GM23338 (cell line): ENCODE data around the gene SCNN1B. TPM values are rescaled to one million over a fixed set of nuclear protein-coding genes. Genes with fewer than 3 reads are reported as not detected.
A peak's percentile ranks its signal among the peaks of the same experiment; 100 is the strongest.

ENCODE experiments used
- ATAC-seq: fragments of 200-7000 bp; cut with Tn5 transposase; 3 replicates; pipeline ENCODE4 v1.9.1; 2020
- DNase-seq: peaks from one replicate; pipeline ENCODE4 v3.0.0-alpha.2; 2015; ENCODE audit warnings: low spot score
- H2AFZ ChIP-seq: fragments of 200-600 bp; sonication (generic); 2 replicates; pipeline ENCODE4 v1.8.0; 2016; ENCODE audit warnings: antibody characterized with exemption, mild to moderate bottlenecking, moderate library complexity
- H3F3A ChIP-seq: fragments of 200-600 bp; sonication (generic); replicated peaks from 2 replicates; pipeline ENCODE4 v1.8.0; 2017; ENCODE audit warnings: antibody characterized with exemption, mixed run types, low read depth
- H3K27ac ChIP-seq: fragments of 200-600 bp; sonication (generic); 2 replicates; pipeline ENCODE4 v1.6.1; 2016; ENCODE audit warnings: low read depth
- H3K27me3 ChIP-seq: fragments of 200-600 bp; sonication (generic); 2 replicates; pipeline ENCODE4 v1.8.0; 2016; ENCODE audit warnings: mild to moderate bottlenecking, mixed run types, moderate library complexity; ENCODE audit not compliant: insufficient read depth
- H3K36me3 ChIP-seq: fragments of 200-600 bp; sonication (generic); 2 replicates; pipeline ENCODE4 v1.8.0; 2016; ENCODE audit warnings: mild to moderate bottlenecking; ENCODE audit not compliant: insufficient read depth
- H3K4me1 ChIP-seq: fragments of 200-600 bp; sonication (generic); 2 replicates; pipeline ENCODE4 v1.8.0; 2016; ENCODE audit warnings: mild to moderate bottlenecking, moderate library complexity; ENCODE audit not compliant: insufficient read depth
- H3K4me2 ChIP-seq: fragments of 200-600 bp; sonication (generic); 2 replicates; pipeline ENCODE4 v1.7.1; 2017; ENCODE audit warnings: mixed run types
- H3K4me3 ChIP-seq: fragments of 200-600 bp; sonication (generic); 2 replicates; pipeline ENCODE4 v1.6.1; 2016; ENCODE audit warnings: mixed run types
- H3K79me2 ChIP-seq: fragments of 200-600 bp; sonication (generic); replicated peaks from 2 replicates; pipeline ENCODE4 v1.8.0; 2017; ENCODE audit warnings: mild to moderate bottlenecking; ENCODE audit not compliant: insufficient read depth
- H3K9me2 ChIP-seq: fragments of 200-600 bp; sonication (generic); 2 replicates; pipeline ENCODE4 v1.8.0; 2017; ENCODE audit not compliant: insufficient read depth
- H4K20me1 ChIP-seq: fragments of 200-600 bp; sonication (generic); replicated peaks from 2 replicates; pipeline ENCODE4 v1.8.0; 2017; ENCODE audit warnings: mild to moderate bottlenecking; ENCODE audit not compliant: insufficient read depth
- H3K27ac Mint-ChIP-seq: 2 replicates; pipeline ENCODE4 v1.8.0; 2020; ENCODE audit warnings: inconsistent platforms, mild to moderate bottlenecking, moderate library complexity, mixed read lengths
- H3K27me3 Mint-ChIP-seq: 3 replicates; pipeline ENCODE4 v1.8.0; 2022; ENCODE audit warnings: low read depth, mild to moderate bottlenecking, moderate library complexity, mixed read lengths, inconsistent platforms; ENCODE audit not compliant: insufficient read depth, poor library complexity
- H3K36me3 Mint-ChIP-seq: 3 replicates; pipeline ENCODE4 v1.8.0; 2021; ENCODE audit warnings: low read depth, mild to moderate bottlenecking, inconsistent platforms, moderate library complexity, mixed read lengths
- H3K4me1 Mint-ChIP-seq: 3 replicates; pipeline ENCODE4 v1.8.0; 2020; ENCODE audit warnings: mild to moderate bottlenecking, inconsistent platforms, mixed read lengths
- H3K4me3 Mint-ChIP-seq: 3 replicates; pipeline ENCODE4 v1.8.0; 2021; ENCODE audit warnings: moderate library complexity, mild to moderate bottlenecking, inconsistent platforms, mixed read lengths
- H3K9me3 Mint-ChIP-seq: 3 replicates; pipeline ENCODE4 v1.8.0; 2020; ENCODE audit warnings: moderate library complexity, mild to moderate bottlenecking, inconsistent platforms, mixed read lengths
- CREB1 ChIP-seq: fragments of 250-450 bp; sonication (Bioruptor Pico); IDR thresholded peaks from 2 replicates; pipeline ENCODE4 v1.5.0; 2020; ENCODE audit warnings: low read depth, mild to moderate bottlenecking, moderate library complexity
- CTCF ChIP-seq, 2 experiments: fragments of 200-600 bp in 1 of 2; sonication (generic) in 1 of 2; conservative IDR thresholded peaks; 2 replicates each; pipeline versions ENCODE4 v1.5.1 to v1.6.1; 2016 to 2017; ENCODE audit warnings: antibody characterized with exemption in 2 of 2, low read depth in 2 of 2, mild to moderate bottlenecking in 2 of 2, moderate library complexity in 1 of 2
- EZH2 ChIP-seq: fragments of 200-600 bp; sonication (generic); IDR thresholded peaks from one replicate; pipeline ENCODE4 v1.8.0; 2017; ENCODE audit warnings: antibody characterized with exemption, mild to moderate bottlenecking, low read depth; ENCODE audit not compliant: unreplicated experiment
- EZH2phosphoT487 ChIP-seq: fragments of 200-600 bp; sonication (generic); IDR thresholded peaks from one replicate; pipeline ENCODE4 v1.8.1; 2018; ENCODE audit warnings: antibody characterized with exemption; ENCODE audit not compliant: unreplicated experiment
- JUNB ChIP-seq: IDR thresholded peaks from one replicate; pipeline ENCODE4 v1.6.1; 2016; ENCODE audit warnings: antibody characterized with exemption; ENCODE audit not compliant: unreplicated experiment
- NANOG ChIP-seq: IDR thresholded peaks from 2 replicates; pipeline ENCODE4 v1.6.1; 2016; ENCODE audit warnings: antibody characterized with exemption, borderline replicate concordance
- POLR2AphosphoS5 ChIP-seq: IDR thresholded peaks from 2 replicates; pipeline ENCODE4 v1.6.1; 2016; ENCODE audit warnings: antibody characterized with exemption, low read depth
- REST ChIP-seq: IDR thresholded peaks from one replicate; pipeline ENCODE4 v1.6.1; 2018; ENCODE audit warnings: antibody characterized with exemption; ENCODE audit not compliant: unreplicated experiment
- STAT1 ChIP-seq: IDR thresholded peaks from one replicate; pipeline ENCODE4 v1.6.1; 2016; ENCODE audit warnings: antibody characterized with exemption; ENCODE audit not compliant: unreplicated experiment
- ZNF114 ChIP-seq: fragments of 250-450 bp; sonication (Bioruptor Pico); IDR thresholded peaks from 2 replicates; pipeline ENCODE4 v1.5.0; 2020; ENCODE audit warnings: mild to moderate bottlenecking, moderate library complexity
- ZNF331 ChIP-seq: fragments of 250-450 bp; sonication (Bioruptor Pico); IDR thresholded peaks from 2 replicates; pipeline ENCODE4 v1.5.0; 2020; ENCODE audit warnings: low read depth, mild to moderate bottlenecking, moderate library complexity
- polyA plus RNA-seq: library from polyadenylated mRNA; unstranded; fragments of >200 nt; fragmentation: Nextera tagmentation; extraction: Ambion mirVana; gene quantifications from 2 replicates; pipeline ENCODE4 v1.2.1, GENCODE V29; 2016
- total RNA-seq: library from RNA; depleted of rRNA; stranded (reverse); fragments of >200 nt; shearing (Covaris generic); gene quantifications from 2 replicates; pipeline ENCODE4 v1.2.3, GENCODE V29; 2014
- TF ChIP-seq, protein P1 (sequence below): fragments of 250-450 bp; sonication (Bioruptor Pico); IDR thresholded peaks from 2 replicates; pipeline ENCODE4 v1.5.0; 2020; ENCODE audit warnings: mild to moderate bottlenecking, moderate library complexity
- TF ChIP-seq, protein P2 (sequence below): IDR thresholded peaks from 2 replicates; pipeline ENCODE4 v1.6.1; 2016; ENCODE audit warnings: antibody characterized with exemption

Gene SCNN1B
- total and polyA plus RNA-seq, 2 experiments from 2014 or later = 0.78 to 1.1 TPM

GRCh38 chr16:23374721-23375510 is 72.8 kb downstream of the SCNN1B start:
- no peak overlapping the region for H3K4me3 ChIP-seq
- no peaks in the 10 kb centered on the region for H3K9me2 ChIP-seq
- H3K79me2 ChIP-seq = no peaks in the 10 kb centered on the region
- no peak overlapping the region for H3K4me2 ChIP-seq
- Mint-ChIP-seq H3K27me3 (peaks cover 8% of the 10 kb centered on the region), H3K4me1 (no peaks in the 10 kb centered on the region; the same call in 2 of the 3 replicates), H3K36me3 (no peaks in the 10 kb centered on the region; the same call in 2 of the 3 replicates), H3K9me3 (no peaks in the 10 kb centered on the region), H3K27ac (no peak overlapping the region), H3K4me3 (no peak overlapping the region)
- no peak overlapping the region for H3K27ac ChIP-seq
- H3K36me3 ChIP-seq = no peaks in the 10 kb centered on the region
- ATAC-seq (peak; percentile 47), DNase-seq (no peak)
- no peaks in the 10 kb centered on the region for H4K20me1 ChIP-seq
- H3K4me1 ChIP-seq = no peaks in the 10 kb centered on the region
- TF ChIP-seq POLR2AphosphoS5 = no peak
- TF ChIP-seq CREB1 = no peak
- TF ChIP-seq JUNB = no peak
- TF ChIP-seq, protein P1, sequence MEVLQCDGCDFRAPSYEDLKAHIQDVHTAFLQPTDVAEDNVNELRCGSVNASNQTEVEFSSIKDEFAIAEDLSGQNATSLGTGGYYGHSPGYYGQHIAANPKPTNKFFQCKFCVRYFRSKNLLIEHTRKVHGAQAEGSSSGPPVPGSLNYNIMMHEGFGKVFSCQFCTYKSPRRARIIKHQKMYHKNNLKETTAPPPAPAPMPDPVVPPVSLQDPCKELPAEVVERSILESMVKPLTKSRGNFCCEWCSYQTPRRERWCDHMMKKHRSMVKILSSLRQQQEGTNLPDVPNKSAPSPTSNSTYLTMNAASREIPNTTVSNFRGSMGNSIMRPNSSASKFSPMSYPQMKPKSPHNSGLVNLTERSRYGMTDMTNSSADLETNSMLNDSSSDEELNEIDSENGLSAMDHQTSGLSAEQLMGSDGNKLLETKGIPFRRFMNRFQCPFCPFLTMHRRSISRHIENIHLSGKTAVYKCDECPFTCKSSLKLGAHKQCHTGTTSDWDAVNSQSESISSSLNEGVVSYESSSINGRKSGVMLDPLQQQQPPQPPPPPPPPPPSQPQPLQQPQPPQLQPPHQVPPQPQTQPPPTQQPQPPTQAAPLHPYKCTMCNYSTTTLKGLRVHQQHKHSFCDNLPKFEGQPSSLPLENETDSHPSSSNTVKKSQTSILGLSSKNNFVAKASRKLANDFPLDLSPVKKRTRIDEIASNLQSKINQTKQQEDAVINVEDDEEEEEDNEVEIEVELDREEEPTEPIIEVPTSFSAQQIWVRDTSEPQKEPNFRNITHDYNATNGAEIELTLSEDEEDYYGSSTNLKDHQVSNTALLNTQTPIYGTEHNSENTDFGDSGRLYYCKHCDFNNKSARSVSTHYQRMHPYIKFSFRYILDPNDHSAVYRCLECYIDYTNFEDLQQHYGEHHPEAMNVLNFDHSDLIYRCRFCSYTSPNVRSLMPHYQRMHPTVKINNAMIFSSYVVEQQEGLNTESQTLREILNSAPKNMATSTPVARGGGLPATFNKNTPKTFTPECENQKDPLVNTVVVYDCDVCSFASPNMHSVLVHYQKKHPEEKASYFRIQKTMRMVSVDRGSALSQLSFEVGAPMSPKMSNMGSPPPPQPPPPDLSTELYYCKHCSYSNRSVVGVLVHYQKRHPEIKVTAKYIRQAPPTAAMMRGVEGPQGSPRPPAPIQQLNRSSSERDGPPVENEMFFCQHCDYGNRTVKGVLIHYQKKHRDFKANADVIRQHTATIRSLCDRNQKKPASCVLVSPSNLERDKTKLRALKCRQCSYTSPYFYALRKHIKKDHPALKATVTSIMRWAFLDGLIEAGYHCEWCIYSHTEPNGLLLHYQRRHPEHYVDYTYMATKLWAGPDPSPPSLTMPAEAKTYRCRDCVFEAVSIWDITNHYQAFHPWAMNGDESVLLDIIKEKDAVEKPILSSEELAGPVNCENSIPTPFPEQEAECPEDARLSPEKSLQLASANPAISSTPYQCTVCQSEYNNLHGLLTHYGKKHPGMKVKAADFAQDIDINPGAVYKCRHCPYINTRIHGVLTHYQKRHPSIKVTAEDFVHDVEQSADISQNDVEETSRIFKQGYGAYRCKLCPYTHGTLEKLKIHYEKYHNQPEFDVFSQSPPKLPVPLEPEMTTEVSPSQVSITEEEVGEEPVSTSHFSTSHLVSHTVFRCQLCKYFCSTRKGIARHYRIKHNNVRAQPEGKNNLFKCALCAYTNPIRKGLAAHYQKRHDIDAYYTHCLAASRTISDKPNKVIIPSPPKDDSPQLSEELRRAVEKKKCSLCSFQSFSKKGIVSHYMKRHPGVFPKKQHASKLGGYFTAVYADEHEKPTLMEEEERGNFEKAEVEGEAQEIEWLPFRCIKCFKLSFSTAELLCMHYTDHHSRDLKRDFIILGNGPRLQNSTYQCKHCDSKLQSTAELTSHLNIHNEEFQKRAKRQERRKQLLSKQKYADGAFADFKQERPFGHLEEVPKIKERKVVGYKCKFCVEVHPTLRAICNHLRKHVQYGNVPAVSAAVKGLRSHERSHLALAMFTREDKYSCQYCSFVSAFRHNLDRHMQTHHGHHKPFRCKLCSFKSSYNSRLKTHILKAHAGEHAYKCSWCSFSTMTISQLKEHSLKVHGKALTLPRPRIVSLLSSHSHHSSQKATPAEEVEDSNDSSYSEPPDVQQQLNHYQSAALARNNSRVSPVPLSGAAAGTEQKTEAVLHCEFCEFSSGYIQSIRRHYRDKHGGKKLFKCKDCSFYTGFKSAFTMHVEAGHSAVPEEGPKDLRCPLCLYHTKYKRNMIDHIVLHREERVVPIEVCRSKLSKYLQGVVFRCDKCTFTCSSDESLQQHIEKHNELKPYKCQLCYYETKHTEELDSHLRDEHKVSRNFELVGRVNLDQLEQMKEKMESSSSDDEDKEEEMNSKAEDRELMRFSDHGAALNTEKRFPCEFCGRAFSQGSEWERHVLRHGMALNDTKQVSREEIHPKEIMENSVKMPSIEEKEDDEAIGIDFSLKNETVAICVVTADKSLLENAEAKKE (CRISPR knock-in tag) = no peak
- TF ChIP-seq EZH2phosphoT487 = no peak
- no peak for TF ChIP-seq EZH2
- TF ChIP-seq REST = no peak
- TF ChIP-seq ZNF331 (CRISPR knock-in tag) = no peak
- TF ChIP-seq ZNF114 (CRISPR knock-in tag) = no peak
- no peak for TF ChIP-seq STAT1
- TF ChIP-seq, protein P2, sequence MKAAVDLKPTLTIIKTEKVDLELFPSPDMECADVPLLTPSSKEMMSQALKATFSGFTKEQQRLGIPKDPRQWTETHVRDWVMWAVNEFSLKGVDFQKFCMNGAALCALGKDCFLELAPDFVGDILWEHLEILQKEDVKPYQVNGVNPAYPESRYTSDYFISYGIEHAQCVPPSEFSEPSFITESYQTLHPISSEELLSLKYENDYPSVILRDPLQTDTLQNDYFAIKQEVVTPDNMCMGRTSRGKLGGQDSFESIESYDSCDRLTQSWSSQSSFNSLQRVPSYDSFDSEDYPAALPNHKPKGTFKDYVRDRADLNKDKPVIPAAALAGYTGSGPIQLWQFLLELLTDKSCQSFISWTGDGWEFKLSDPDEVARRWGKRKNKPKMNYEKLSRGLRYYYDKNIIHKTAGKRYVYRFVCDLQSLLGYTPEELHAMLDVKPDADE = no peak
- TF ChIP-seq NANOG = no peak
- TF ChIP-seq CTCF (conservative IDR thresholded peaks at IDR 0.05; ENCODE audit: low read depth in 2 of 2) = no peak
- H3K27me3 ChIP-seq = no peaks in the 10 kb centered on the region
- no peak overlapping the region for H2AFZ ChIP-seq
- no peaks in the 10 kb centered on the region for H3F3A ChIP-seq
